BE2C (cell line): ENCODE results near the gene PCBP3.

Experiments
- DNase-seq: peaks from one replicate; pipeline ENCODE4 v3.0.0-alpha.2; 2020
- H3K27me3 ChIP-seq: fragments of 250-450 bp; sonication (Bioruptor Pico); 2 replicates; pipeline ENCODE4 v1.5.1; 2020; ENCODE audit warnings: mild to moderate bottlenecking
- H3K36me3 ChIP-seq: fragments of 250-450 bp; sonication (Bioruptor Pico); 2 replicates; pipeline ENCODE4 v1.5.1; 2020; ENCODE audit warnings: mild to moderate bottlenecking
- H3K4me1 ChIP-seq: fragments of 250-450 bp; sonication (Bioruptor Pico); 2 replicates; pipeline ENCODE4 v1.5.1; 2020
- H3K4me3 ChIP-seq: 2 replicates; pipeline ENCODE4 v1.5.1; 2011; ENCODE audit warnings: low read depth, low read length
- H3K9me3 ChIP-seq: fragments of 250-450 bp; sonication (Bioruptor Pico); 2 replicates; pipeline ENCODE4 v1.5.1; 2020
- TF ChIP-seq, protein P1 (sequence below): IDR thresholded peaks from 2 replicates; pipeline ENCODE4 v1.5.1; 2012; ENCODE audit warnings: mild to moderate bottlenecking, low read depth, low read length

The PCBP3 gene

DNA sequence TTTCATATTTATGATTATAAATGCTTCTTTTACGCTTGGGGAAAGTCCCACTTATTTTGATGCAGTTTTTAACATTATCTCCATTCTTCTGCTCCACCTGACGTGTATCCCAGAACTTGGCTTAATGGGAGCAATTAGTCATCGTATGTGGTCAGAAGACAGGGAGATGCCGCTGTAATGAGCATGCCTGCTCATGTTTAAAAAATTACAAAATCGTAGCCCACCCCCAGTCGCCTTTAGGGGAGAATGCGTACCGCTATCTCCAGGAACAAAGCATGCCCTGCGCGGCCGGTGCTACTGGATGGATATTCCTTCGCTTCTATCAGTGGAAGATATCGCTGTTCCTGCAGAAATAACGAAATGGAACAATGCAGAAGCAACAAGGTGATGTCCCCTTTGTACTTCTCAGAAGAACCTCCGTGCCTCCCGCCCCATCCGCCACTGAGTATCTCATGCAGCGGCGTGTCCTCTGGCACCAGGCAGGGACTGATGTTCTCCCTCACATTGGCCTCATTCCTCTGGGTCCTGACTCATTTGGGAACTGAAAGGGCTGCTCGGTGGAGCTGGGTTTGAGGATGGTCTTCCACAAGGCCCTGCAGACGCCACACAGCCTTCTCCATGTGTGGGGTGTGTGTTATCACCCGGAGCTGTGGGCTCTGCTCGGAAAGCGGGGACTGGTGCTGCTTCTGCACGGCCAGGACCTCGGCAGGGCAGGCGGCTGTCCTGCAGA lies 221.7 kb downstream of the PCBP3 start:
- Histone ChIP-seq H3K36me3 (peaks cover 32% of the 10 kb centered on the region), H3K27me3 (no peaks in the 10 kb centered on the region), H3K9me3 (no peaks in the 10 kb centered on the region), H3K4me3 (no peak overlapping the region), H3K4me1 (no peaks in the 10 kb centered on the region)
- TF ChIP-seq, protein P1, sequence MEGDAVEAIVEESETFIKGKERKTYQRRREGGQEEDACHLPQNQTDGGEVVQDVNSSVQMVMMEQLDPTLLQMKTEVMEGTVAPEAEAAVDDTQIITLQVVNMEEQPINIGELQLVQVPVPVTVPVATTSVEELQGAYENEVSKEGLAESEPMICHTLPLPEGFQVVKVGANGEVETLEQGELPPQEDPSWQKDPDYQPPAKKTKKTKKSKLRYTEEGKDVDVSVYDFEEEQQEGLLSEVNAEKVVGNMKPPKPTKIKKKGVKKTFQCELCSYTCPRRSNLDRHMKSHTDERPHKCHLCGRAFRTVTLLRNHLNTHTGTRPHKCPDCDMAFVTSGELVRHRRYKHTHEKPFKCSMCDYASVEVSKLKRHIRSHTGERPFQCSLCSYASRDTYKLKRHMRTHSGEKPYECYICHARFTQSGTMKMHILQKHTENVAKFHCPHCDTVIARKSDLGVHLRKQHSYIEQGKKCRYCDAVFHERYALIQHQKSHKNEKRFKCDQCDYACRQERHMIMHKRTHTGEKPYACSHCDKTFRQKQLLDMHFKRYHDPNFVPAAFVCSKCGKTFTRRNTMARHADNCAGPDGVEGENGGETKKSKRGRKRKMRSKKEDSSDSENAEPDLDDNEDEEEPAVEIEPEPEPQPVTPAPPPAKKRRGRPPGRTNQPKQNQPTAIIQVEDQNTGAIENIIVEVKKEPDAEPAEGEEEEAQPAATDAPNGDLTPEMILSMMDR: no peak
- DNase-seq: no peak

DNA sequence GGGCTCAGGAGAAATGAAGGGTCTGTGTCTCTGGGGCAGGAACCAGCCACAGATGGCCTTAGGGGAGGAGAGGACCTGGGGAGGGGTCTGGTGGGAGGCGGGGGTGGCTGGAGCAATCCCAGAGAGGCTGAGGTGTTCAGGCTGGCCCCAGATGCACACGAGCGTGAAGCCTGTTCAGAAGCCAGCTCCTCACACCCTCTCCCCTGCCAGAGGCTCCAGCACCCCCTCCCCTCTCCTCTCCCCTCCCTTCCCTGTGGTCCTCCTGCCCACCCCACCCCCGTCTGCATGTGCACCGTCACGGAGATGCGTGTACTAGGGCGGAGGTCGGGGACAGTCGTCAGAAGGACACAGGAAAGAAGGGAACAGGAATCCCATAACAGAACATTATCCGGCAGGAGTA lies 223.0 kb downstream of the PCBP3 start:
- Histone ChIP-seq H3K27me3 (no peaks in the 10 kb centered on the region), H3K9me3 (no peaks in the 10 kb centered on the region), H3K36me3 (peaks cover 34% of the 10 kb centered on the region), H3K4me3 (no peak overlapping the region), H3K4me1 (no peaks in the 10 kb centered on the region)
- TF ChIP-seq, protein P1: no peak
- no peak for DNase-seq

DNA sequence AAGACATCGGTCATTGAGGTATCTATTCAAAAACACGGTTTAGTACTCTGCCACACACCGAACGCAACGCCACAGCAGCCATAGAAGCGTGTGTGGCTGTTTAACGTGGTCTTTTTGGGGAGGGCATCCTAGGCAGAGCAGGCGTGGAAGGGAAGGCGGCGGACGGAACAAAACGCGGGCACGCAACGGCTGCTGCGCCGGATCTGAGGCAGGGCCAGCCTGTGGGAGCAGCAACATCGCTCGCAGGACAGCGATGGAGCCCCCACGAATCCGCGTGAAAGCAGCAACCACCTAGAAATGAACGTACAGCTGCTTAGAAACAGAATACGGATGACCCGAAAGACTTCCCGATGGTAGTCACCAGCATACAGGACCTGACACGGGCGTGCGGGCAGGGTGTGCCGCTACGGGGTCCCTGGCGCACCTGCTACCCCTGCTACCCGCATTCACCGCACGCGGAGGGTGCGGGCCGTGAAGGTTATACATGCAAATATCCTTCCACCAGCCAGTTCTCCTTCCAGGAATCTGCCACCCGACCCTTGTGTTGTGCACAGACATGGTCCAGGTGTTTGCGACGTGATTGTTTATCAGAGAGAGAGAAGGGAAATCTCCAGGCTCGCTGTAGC lies 223.6 kb downstream of the PCBP3 start:
- H3K4me1 ChIP-seq: no peaks in the 10 kb centered on the region
- H3K9me3 ChIP-seq: no peaks in the 10 kb centered on the region
- TF ChIP-seq, protein P1: no peak
- no peak for DNase-seq
- no peaks in the 10 kb centered on the region for H3K27me3 ChIP-seq
- no peak overlapping the region for H3K4me3 ChIP-seq
- peaks cover 31% of the 10 kb centered on the region for H3K36me3 ChIP-seq

DNA sequence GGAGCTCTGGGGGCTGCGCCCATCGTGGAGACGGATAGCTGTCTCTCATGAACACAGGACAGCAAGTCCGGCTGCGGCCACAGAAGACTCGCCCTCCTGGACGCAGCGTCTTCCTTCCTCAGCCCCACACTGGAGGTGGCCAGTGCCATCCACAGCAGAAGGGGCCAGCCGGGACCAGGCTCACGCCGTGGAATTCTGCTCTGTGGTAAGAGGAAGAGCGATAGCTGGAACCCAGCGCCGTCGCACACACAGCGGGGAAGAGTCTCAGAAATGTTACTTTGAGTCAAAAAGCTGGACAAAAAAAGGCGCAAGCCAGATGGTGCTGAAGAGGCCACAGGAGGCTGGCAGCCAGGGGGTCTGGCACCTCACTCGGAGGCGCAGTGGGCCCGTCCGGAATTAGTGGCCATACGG lies 224.2 kb downstream of the PCBP3 start:
- Histone ChIP-seq H3K4me1 (no peaks in the 10 kb centered on the region), H3K36me3 (peaks cover 26% of the 10 kb centered on the region), H3K27me3 (no peaks in the 10 kb centered on the region), H3K4me3 (no peak overlapping the region), H3K9me3 (no peaks in the 10 kb centered on the region)
- TF ChIP-seq, protein P1: no peak
- no peak for DNase-seq

DNA sequence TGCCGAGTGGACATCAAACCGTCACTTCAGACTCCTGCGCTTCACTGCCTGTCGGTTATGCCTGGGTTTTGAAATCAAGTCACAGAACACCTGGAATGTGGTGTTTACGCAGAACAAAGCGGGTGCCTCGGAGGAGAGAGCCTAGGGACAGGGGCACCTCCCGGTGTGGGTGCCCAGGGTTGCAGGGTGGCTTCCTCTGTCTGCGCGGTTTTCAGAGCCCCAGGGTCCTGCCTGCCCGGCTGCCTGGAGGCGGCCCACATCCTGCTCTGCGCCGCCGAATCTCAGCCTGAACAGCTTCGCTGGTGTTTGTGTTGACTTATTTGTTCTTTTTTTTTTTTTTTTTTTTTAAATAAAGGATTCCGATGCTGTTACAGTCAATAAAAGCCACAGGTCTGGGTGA lies 224.6 kb downstream of the PCBP3 start:
- Histone ChIP-seq H3K4me3 (no peak overlapping the region), H3K4me1 (no peaks in the 10 kb centered on the region), H3K9me3 (no peaks in the 10 kb centered on the region), H3K27me3 (no peaks in the 10 kb centered on the region), H3K36me3 (peaks cover 24% of the 10 kb centered on the region)
- DNase-seq: no peak
- TF ChIP-seq, protein P1: no peak

DNA sequence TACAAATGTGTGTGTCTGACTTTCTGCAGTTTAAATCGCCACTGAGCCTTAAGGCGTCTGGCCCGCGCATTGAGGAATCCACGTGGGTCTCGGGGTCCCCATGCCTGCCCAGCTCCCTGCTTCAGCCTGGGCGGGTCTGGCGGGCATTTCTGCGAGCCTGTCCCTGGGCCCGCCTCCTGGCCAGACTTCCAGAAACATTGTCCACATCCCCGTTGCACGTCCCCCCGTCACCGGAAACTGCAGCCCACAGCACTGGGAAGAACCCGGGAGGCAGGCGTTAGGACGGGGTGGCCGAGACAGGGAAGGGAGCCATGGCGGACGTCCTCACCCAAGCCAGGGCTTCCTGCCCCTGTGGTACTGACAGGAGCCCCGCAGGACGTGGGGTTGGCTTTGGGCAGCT lies 225.0 kb downstream of the PCBP3 start:
- no peak for DNase-seq
- no peak overlapping the region for H3K4me3 ChIP-seq
- peaks cover 24% of the 10 kb centered on the region for H3K36me3 ChIP-seq
- no peaks in the 10 kb centered on the region for H3K9me3 ChIP-seq
- no peaks in the 10 kb centered on the region for H3K4me1 ChIP-seq
- H3K27me3 ChIP-seq: no peaks in the 10 kb centered on the region
- TF ChIP-seq, protein P1: no peak
